PC-3 (cell line): Measurements from ENCODE around the gene SUPT7L.

Source experiments
- EZH2 ChIP-seq: fragments of 300-600 bp; sonication (generic); IDR thresholded peaks from one replicate; pipeline ENCODE4 v1.6.1; 2017; ENCODE audit warnings: antibody characterized with exemption, mild to moderate bottlenecking, low read length; ENCODE audit not compliant: unreplicated experiment
- EZH2phosphoT487 ChIP-seq: fragments of 300-600 bp; sonication (generic); IDR thresholded peaks from 2 replicates; pipeline ENCODE4 v1.6.1; 2018; ENCODE audit warnings: mild to moderate bottlenecking, antibody characterized with exemption, low read length, borderline replicate concordance
- TF ChIP-seq, protein P1 (sequence below): fragments of 300-600 bp; sonication (generic); conservative IDR thresholded peaks from 2 replicates; pipeline ENCODE4 v1.5.1; 2017; ENCODE audit warnings: antibody characterized with exemption, low read depth, mild to moderate bottlenecking, low read length

DNA sequence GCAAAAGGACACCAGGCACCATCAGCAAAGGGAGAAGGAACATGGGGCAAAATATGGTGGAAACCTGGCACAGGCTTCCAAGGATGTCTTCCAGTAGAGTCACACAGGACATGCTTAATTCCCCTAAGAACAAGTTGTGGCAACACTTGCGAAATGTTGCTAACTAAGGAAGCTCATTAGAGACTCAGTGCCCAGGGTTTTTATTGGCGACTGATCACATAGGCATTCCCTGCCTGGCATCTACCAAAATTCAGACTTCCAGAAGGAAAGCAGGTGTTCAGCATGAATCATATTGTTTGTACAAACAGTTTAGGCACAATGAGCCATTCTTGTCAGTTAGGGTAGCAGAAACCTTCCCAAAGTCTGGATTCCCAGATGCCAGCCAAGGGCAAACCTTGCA, 26.0 kb upstream of the SUPT7L start:
- TF ChIP-seq, protein P1, sequence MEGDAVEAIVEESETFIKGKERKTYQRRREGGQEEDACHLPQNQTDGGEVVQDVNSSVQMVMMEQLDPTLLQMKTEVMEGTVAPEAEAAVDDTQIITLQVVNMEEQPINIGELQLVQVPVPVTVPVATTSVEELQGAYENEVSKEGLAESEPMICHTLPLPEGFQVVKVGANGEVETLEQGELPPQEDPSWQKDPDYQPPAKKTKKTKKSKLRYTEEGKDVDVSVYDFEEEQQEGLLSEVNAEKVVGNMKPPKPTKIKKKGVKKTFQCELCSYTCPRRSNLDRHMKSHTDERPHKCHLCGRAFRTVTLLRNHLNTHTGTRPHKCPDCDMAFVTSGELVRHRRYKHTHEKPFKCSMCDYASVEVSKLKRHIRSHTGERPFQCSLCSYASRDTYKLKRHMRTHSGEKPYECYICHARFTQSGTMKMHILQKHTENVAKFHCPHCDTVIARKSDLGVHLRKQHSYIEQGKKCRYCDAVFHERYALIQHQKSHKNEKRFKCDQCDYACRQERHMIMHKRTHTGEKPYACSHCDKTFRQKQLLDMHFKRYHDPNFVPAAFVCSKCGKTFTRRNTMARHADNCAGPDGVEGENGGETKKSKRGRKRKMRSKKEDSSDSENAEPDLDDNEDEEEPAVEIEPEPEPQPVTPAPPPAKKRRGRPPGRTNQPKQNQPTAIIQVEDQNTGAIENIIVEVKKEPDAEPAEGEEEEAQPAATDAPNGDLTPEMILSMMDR = no peak
- no peak for TF ChIP-seq EZH2phosphoT487
- no peak for TF ChIP-seq EZH2
